Activated naive CD4-positive, alpha-beta T cell treated with anti-CD3 and anti-CD28 coated beads for 36 hours (primary cell): ENCODE data around the gene SPTLC2. TPM values are rescaled to one million over a fixed set of nuclear protein-coding genes. Genes with fewer than 3 reads are reported as not detected.
"Not testable (repeated sequence)": the region's sequence is repeated elsewhere in the genome, so short reads cannot be mapped to it uniquely, and the experiment has no call there.

Experiments used
- CTCF ChIA-PET: fragments of 350-600 bp; sonication (Branson Sonifier 250); formaldehyde crosslinking; loops from one replicate; lab custom pipeline; 2021; ENCODE audit warnings: antibody characterized with exemption; lab: Charles Lee
- DNase-seq: peaks from one replicate; pipeline ENCODE4 v3.0.0-alpha.2; 2020
- H3K27ac Mint-ChIP-seq: one replicate; pipeline ENCODE4 v1.8.0; 2021; ENCODE audit warnings: mild to moderate bottlenecking, mixed read lengths
- H3K27me3 Mint-ChIP-seq: one replicate; pipeline ENCODE4 v1.8.0; 2021; ENCODE audit warnings: low read depth, mixed read lengths
- H3K36me3 Mint-ChIP-seq: one replicate; pipeline ENCODE4 v1.8.0; 2021; ENCODE audit warnings: low read depth, mixed read lengths
- H3K4me1 Mint-ChIP-seq: one replicate; pipeline ENCODE4 v1.8.0; 2021; ENCODE audit warnings: low read depth, mixed read lengths
- H3K4me3 Mint-ChIP-seq: one replicate; pipeline ENCODE4 v1.8.0; 2021; ENCODE audit warnings: mild to moderate bottlenecking, moderate library complexity, mixed read lengths
- H3K9me3 Mint-ChIP-seq: one replicate; pipeline ENCODE4 v1.8.0; 2021; ENCODE audit warnings: mixed read lengths
- intact Hi-C: fragments of 100-400 bp; cut with micrococcal nuclease; formaldehyde crosslinking; loops from one replicate; pipeline ENCODE4 v1.15.1; 2023
- total RNA-seq, 2 experiments: library from RNA; stranded (reverse); gene quantifications; one replicate each; pipeline ENCODE4 v1.2.3, GENCODE V29; 2021

The SPTLC2 gene, protein sequence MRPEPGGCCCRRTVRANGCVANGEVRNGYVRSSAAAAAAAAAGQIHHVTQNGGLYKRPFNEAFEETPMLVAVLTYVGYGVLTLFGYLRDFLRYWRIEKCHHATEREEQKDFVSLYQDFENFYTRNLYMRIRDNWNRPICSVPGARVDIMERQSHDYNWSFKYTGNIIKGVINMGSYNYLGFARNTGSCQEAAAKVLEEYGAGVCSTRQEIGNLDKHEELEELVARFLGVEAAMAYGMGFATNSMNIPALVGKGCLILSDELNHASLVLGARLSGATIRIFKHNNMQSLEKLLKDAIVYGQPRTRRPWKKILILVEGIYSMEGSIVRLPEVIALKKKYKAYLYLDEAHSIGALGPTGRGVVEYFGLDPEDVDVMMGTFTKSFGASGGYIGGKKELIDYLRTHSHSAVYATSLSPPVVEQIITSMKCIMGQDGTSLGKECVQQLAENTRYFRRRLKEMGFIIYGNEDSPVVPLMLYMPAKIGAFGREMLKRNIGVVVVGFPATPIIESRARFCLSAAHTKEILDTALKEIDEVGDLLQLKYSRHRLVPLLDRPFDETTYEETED
- total RNA-seq: 10 to 100 TPM; 16.1 to 18.1 TPM

DNA sequence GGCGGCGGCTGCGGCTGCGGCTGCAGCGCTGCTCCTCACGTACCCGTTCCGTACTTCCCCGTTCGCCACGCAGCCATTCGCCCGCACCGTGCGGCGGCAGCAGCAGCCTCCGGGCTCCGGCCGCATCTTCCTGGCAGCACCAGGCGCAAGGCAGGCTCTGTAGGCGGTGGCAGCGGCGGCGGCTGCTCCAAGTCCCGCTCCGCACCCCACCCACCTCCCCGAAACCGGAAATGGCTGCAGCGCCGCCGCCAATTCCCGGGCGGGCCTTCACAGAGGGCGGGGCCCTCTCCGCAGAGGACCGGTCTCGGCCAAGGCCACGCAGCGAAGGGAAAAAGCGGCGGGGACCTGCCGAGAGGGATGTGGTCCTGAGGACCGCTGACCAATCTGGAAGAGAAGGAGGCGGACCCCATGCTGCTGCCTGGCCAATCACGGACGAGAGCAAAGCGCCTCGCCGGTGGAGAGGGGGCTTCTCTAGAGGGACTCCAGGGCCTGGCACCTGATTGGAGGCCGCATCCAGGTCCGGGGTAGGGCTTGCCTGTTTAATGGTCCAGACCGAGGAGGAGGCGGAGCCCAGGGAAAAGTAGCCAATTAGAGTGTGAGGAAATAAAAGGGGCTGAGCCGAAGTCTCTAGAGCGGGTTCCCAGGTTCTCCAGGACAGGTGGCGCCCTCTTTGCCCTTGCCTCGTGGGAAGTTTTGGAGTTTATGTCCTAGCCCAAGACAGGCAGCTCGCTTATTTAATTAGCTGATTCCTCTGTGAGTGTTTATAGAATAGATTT, at the start of gene SPTLC2:
SPTLC2 (minus strand) TSS at position 184 of the 776 bp plus-strand sequence; CDS start at position 126, 58 bp downstream.
- intact Hi-C loops: loop anchor here (1.0 to 10.0 kb wide), 11 partner anchors 18 to 652 kb away; partner anchors contain the start of genes ADCK1, CIPC, GSTZ1 and SAMD15
- Mint-ChIP-seq H3K4me1 (peaks cover 32% of the 10 kb centered on the region), H3K36me3 (peaks cover 4% of the 10 kb centered on the region), H3K4me3 (peak within 1 kb of the TSS; percentile 90), H3K9me3 (no peaks in the 10 kb centered on the region), H3K27ac (peak within 1 kb of the TSS; percentile 79), H3K27me3 (no peaks in the 10 kb centered on the region)
- CTCF ChIA-PET: interaction anchor here (1.1 to 1.6 kb wide), 2 partner anchors 12 to 27 kb away, joined by 3 to 5 read pairs; no protein-coding TSS in a partner anchor
- peak; percentile 96 for DNase-seq

DNA sequence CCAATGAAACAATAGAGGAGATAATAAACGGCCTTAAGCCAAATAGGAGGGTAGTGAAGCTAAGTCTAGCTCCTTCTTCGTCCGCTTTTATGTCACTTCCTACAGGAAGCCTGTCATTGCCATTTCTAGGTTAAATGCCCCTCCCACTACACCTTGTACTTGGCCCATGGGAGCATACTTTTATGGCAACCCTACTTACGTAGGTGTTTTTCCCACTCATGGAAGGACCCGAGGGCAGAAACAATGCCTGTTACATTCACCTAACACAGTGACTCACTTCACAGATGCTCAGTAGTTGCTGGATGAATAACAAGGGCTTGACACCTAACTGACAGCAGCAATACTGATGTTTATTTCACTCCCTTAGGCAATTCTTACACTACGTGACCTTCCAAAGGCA, 46.9 kb upstream of the SPTLC2 start:
- H3K9me3 Mint-ChIP-seq: no peaks in the 10 kb centered on the region
- H3K27me3 Mint-ChIP-seq: no peaks in the 10 kb centered on the region
- H3K36me3 Mint-ChIP-seq: no peaks in the 10 kb centered on the region
- intact Hi-C loops: no loop called here
- H3K4me1 Mint-ChIP-seq: no peaks in the 10 kb centered on the region
- CTCF ChIA-PET: no interaction called here
- no peak for DNase-seq
- no peak overlapping the region for H3K4me3 Mint-ChIP-seq
- H3K27ac Mint-ChIP-seq: no peak overlapping the region

DNA sequence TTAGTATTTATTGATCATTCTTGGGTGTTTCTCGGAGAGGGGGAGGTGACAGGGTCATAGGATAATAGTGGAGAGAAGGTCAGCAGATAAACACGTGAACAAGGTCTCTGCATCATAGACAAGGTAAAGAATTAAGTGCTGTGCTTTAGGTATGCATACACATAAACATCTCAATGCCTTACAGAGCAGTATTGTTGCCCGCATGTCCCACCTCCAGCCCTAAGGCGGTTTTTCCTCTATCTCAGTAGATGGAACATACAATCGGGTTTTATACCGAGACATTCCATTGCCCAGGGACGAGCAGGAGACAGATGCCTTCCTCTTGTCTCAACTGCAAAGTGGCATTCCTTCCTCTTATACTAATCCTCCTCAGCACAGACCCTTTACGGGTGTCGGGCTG, 45.1 kb upstream of the SPTLC2 start:
- CTCF ChIA-PET, H3K27me3 Mint-ChIP-seq, H3K27ac Mint-ChIP-seq, H3K36me3 Mint-ChIP-seq, intact Hi-C loops, DNase-seq, H3K4me1 Mint-ChIP-seq, H3K9me3 Mint-ChIP-seq, H3K4me3 Mint-ChIP-seq: not testable (repeated sequence)

DNA sequence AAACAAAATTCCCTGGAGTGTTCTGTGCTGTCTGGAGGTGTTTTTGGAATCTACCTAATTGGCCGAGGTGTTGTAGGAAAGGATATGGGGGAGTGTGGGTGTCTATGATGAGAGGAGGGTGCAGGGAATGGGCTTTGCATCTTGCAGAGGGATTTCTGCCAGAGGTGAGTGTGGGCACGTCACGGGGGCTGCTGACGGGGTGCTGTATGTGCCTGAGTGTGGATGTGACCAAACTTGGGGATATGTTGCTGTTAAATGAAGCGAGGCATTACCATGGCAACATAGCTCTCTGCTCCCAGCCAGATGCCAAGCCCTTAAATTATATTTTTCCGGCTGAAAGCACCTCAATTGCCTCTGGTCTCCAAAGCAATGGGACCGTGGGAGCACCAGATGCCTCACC, 44.3 kb upstream of the SPTLC2 start:
- Mint-ChIP-seq H3K27ac (no peak overlapping the region), H3K4me3 (no peak overlapping the region), H3K27me3 (no peaks in the 10 kb centered on the region), H3K4me1 (no peaks in the 10 kb centered on the region), H3K9me3 (no peaks in the 10 kb centered on the region), H3K36me3 (no peaks in the 10 kb centered on the region)
- intact Hi-C loops: no loop called here
- DNase-seq: no peak
- CTCF ChIA-PET: no interaction called here

DNA sequence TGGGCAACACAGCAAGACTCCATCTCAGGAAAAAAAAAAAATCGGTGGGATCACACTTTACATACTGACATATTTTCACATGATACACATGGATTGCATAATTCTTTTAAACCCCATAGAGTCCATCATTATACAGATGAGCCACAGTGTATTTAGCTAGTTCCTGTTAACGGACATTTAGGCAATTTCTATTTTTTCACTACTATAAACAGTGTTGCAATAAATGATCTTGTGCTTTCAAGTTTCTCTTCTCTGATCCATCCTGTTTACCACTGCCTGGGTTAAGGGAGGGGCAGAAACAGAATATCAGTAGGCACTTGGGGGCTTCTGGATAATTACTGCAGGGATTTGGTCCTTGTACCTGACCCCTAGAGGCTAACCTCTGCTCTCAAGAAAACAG, 43.4 kb upstream of the SPTLC2 start:
- intact Hi-C loops: loop anchor here (5.0 kb wide), 1 partner anchor 907 kb away; no protein-coding TSS in a partner anchor

DNA sequence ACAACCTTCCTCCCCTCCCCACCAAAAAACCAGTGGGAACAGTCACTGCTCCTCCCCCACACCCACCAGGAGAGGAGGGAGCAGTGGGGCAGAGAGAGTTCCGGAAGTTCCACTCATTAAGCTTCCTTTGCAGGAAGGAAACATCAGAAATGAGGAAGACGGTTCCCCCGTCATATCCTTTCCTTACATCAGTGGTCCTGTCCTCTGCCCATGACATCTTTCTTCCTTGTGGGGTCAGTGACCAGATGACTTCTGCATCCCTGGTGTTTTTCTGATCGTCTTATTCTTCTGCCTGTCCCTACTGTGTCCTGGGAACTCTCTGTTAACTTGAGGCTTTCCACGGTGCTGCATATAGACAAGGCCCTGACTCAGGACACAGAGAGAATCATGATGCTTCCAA, 40.8 kb upstream of the SPTLC2 start:
- H3K9me3 Mint-ChIP-seq: no peaks in the 10 kb centered on the region
- no peaks in the 10 kb centered on the region for H3K4me1 Mint-ChIP-seq
- no peak for DNase-seq
- H3K4me3 Mint-ChIP-seq: no peak overlapping the region
- CTCF ChIA-PET: interaction anchor here (0.7 kb wide), 1 partner anchor 27 kb away, joined by 3 read pairs; no protein-coding TSS in a partner anchor
- H3K27ac Mint-ChIP-seq: no peak overlapping the region
- H3K36me3 Mint-ChIP-seq: no peaks in the 10 kb centered on the region
- intact Hi-C loops: loop anchor here (5.0 kb wide), 1 partner anchor 910 kb away; no protein-coding TSS in a partner anchor
- H3K27me3 Mint-ChIP-seq: no peaks in the 10 kb centered on the region

More for the DNA sequence above, 43.4 kb upstream of the SPTLC2 start:
- Mint-ChIP-seq H3K27ac (no peak overlapping the region), H3K4me3 (no peak overlapping the region), H3K36me3 (no peaks in the 10 kb centered on the region), H3K4me1 (no peaks in the 10 kb centered on the region), H3K9me3 (no peaks in the 10 kb centered on the region), H3K27me3 (no peaks in the 10 kb centered on the region)
- CTCF ChIA-PET: interaction anchor here (0.6 kb wide), 1 partner anchor 162 kb away, joined by 3 read pairs; no protein-coding TSS in a partner anchor
- DNase-seq: no peak

DNA sequence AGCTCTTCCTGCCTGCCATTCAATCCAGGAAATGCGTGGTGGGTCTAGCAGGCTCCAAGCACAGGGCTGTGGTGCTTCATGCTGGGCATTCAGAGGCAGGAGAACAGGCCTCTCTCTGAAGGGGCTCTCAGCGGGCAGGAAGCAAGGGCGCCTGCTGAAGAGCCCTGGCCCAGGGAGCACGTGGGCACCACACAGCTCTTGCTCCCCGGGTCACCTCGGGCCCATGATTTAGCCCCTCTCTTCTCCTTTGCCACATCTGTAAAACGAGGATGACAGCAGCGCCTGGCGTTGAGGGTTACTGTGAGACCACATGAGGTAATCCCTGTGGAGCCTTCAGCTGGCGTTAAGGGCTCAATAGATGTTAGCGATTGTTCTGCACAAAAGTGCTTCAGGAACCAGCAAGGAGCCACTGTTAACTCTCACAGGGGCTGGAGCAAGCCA, 37.6 kb upstream of the SPTLC2 start:
- no peaks in the 10 kb centered on the region for H3K36me3 Mint-ChIP-seq
- no peak for DNase-seq
- no peak overlapping the region for H3K4me3 Mint-ChIP-seq
- intact Hi-C loops: no loop called here
- CTCF ChIA-PET: interaction anchor here (1.2 kb wide), 1 partner anchor 55 kb away, joined by 3 read pairs; no protein-coding TSS in a partner anchor
- H3K9me3 Mint-ChIP-seq: no peaks in the 10 kb centered on the region
- no peaks in the 10 kb centered on the region for H3K27me3 Mint-ChIP-seq
- H3K27ac Mint-ChIP-seq: no peak overlapping the region
- no peaks in the 10 kb centered on the region for H3K4me1 Mint-ChIP-seq

DNA sequence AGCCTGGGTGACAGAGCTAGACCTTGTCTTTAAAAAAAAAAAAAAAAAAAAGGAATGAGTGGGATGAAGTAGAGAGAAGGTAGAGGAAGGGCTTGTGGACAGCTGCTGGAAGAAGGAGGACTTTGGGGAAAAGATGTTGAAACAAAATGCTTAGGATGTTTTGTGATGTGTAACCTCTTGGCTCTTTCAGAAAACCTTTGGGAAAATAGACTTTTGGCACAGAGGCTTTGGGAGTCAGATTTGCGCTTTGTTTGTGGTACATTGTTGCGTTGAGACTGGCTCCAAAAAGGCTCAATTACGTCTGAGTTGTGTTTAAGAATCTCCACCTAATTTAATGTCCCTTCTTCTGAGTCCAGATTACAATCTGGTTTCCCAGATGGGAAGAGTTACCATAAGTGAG, 32.9 kb upstream of the SPTLC2 start:
- no peak overlapping the region for H3K4me3 Mint-ChIP-seq
- intact Hi-C loops: no loop called here
- no peaks in the 10 kb centered on the region for H3K4me1 Mint-ChIP-seq
- H3K9me3 Mint-ChIP-seq: peaks cover 1% of the 10 kb centered on the region
- H3K36me3 Mint-ChIP-seq: no peaks in the 10 kb centered on the region
- no peaks in the 10 kb centered on the region for H3K27me3 Mint-ChIP-seq
- no peak for DNase-seq
- CTCF ChIA-PET: no interaction called here
- no peak overlapping the region for H3K27ac Mint-ChIP-seq

DNA sequence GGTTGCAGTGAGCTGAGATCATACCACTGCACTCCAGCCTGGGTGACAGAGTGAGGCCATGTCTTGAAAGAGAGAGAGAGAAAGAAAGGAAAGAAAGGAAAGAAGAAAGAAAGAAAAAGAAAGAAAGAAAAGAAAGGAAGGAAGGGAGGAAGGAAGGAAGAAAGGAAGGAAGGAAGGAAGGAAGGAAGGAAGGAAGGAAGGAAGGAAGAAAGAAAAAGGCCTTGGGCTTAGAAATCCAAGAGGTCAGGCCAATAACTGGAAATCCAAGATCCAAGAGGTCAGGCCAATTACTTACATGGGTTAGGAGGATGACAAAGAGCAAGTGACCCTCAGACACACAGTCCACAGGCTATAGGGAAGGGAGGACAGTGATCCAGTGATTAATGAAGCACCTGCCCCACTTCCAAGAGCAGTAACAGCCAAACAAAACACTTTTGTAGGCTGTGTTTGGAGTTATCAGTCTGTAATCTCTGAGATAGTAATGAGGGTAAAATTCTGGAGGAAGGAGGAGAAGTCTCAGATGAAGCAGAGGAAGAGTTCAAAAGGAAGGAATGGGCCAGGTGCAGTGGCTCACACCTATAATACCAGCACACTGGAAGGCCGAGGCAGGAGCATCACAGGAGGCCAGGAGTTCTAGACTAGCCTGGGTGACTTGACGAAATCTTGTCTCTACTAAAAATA, 32.2 kb upstream of the SPTLC2 start:
- DNase-seq: no peak
- Mint-ChIP-seq H3K27me3 (no peaks in the 10 kb centered on the region), H3K27ac (peak overlapping the region; percentile 25), H3K4me1 (no peaks in the 10 kb centered on the region), H3K36me3 (no peaks in the 10 kb centered on the region), H3K9me3 (peaks cover 1% of the 10 kb centered on the region), H3K4me3 (no peak overlapping the region)
- intact Hi-C loops: no loop called here
- CTCF ChIA-PET: no interaction called here

DNA sequence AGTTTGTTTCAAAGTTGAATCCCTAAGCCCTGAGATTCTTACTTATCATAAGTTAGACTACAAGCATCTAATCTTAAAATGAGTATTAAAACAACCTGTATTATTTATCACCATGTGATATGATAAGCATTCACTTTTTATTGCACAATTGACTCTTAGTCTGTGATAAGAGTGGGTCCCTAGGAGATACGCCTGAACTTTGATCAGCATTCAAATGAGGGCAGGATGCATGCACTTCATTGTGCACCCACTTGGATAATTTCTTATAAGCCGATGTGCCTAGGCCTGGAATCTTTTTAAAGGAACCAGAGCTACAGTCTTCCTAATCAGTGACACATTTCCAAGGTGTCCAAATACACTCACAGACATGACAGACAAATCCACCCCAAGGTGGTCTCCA, 31.4 kb upstream of the SPTLC2 start:
- no peak overlapping the region for H3K27ac Mint-ChIP-seq
- intact Hi-C loops: no loop called here
- no peaks in the 10 kb centered on the region for H3K27me3 Mint-ChIP-seq

DNA sequence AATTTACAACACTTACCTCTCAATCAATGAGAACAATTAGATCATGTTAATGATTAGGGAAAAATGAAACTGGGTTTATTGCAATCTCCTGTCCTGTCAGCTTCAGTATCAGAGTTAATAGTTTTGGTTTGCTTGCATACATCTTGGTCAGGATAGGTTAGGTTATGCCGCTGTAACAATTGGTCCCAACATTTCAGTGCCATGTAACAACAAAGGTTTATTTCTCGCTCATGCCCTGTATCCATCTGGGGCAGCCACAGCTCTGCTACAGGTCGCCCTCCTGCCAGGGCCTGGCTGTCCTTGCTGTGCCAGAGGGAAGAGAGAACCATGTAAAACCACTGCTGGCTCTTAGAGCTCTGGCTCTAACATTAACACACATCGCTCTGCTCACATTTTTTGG, 30.5 kb upstream of the SPTLC2 start:
- intact Hi-C loops: no loop called here
- Mint-ChIP-seq H3K27ac (no peak overlapping the region), H3K4me1 (peaks cover 7% of the 10 kb centered on the region), H3K36me3 (no peaks in the 10 kb centered on the region), H3K9me3 (peaks cover 1% of the 10 kb centered on the region), H3K4me3 (no peak overlapping the region), H3K27me3 (no peaks in the 10 kb centered on the region)
- CTCF ChIA-PET: no interaction called here
- no peak for DNase-seq

More for the DNA sequence above, 31.4 kb upstream of the SPTLC2 start:
- DNase-seq: no peak
- Mint-ChIP-seq H3K36me3 (no peaks in the 10 kb centered on the region), H3K4me1 (no peaks in the 10 kb centered on the region), H3K4me3 (no peak overlapping the region), H3K9me3 (peaks cover 1% of the 10 kb centered on the region)
- CTCF ChIA-PET: no interaction called here
